ENCODE measurements around the gene FNIP2.

GRCh38 chr4:158781963-158782362 is 13.1 kb downstream of the FNIP2 start:
- TF ChIP-seq CTCF (IDR thresholded peaks at IDR 0.05) (no peak), POLR2A (IDR thresholded peaks at IDR 0.05) (no peak), EP300 (IDR thresholded peaks at IDR 0.05) (no peak), POLR2AphosphoS5 (IDR thresholded peaks at IDR 0.05) (no peak)
